MV-4-11 (cell line): ENCODE data around the gene YPEL3.

ENCODE experiments used
- DNase-seq: peaks from one replicate; lab custom pipeline; 2025; lab: John Stamatoyannopoulos, UW

Gene YPEL3

GRCh38 chr16:30090610-30091331, 5.2 kb downstream of the YPEL3 start:
- DNase-seq, result no peak

DNA sequence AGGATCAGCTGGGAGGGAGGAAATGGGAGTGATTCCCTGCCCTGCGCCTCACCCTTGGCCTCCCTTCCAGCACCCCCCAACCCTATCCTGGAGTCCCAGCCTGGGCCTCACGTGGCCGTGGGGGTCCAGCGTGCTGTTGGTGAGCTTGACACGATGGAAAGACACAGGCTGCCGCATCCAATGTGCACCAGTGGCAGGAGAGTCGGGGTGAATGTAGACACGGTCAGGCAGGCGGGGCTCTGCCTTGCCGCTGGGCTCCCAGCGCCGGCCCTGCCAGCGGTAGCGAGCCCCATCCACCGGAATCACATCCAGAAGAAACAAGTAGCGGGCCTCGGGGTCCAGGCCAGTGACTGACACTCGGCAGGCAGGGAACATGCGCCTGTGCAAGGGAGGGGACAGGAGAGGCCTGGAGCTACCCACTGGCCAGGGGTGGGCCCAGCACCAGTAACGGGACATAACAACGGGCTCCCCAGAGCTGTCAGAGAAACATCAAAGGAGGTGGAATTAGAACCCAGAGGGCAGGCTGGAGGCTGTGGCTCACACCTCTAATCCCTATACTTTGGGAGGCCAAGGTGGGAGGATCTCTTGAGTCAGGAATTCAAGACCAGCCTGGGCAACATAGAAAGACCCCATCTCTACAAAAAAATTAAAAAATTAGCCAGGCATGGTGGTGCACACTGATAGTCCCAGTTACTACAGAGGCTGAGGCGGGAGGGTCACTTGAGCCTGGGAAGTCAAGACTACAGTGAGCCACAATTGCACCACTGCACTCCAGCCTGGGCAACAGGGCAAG, 7.0 kb downstream of the YPEL3 start:
- no peak for DNase-seq

GRCh38 chr16:30088237-30088831, 7.7 kb downstream of the YPEL3 start:
- DNase-seq, result no peak

DNA sequence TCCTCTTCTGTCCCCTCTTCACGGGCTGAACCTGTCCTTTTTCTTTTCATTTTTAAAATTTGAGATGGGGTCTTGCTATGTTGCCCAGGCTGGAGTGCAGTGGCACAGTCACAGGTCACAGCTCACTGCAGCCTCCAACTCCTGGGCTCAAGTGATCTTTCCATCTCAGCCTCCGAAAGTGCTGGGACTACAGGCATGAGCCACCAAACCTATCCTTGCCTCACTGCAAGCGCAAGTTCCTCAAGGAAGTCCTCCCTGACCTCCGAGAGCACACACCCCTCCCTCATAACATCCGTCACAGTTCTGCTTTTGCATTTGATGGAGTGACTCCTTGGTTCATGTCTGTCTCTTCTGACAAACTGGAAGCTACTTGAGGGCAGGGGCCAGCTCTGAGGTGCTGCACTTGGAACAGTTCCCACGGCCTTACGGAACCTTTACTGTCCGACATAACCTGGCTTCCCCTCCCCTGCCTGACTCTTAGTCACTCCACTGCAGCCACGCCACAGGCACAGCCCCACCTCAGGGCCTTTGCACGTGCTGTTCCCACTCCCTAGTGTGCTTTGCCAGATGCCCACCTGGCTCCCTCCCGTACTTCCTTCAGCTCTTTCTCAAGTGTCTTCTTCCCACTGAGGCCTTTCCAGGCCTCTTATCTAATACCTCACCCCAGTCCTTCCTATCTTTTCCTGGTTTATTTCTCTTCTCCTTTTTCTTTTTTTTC, 8.7 kb downstream of the YPEL3 start:
- DNase-seq, result peak; percentile 83

DNA sequence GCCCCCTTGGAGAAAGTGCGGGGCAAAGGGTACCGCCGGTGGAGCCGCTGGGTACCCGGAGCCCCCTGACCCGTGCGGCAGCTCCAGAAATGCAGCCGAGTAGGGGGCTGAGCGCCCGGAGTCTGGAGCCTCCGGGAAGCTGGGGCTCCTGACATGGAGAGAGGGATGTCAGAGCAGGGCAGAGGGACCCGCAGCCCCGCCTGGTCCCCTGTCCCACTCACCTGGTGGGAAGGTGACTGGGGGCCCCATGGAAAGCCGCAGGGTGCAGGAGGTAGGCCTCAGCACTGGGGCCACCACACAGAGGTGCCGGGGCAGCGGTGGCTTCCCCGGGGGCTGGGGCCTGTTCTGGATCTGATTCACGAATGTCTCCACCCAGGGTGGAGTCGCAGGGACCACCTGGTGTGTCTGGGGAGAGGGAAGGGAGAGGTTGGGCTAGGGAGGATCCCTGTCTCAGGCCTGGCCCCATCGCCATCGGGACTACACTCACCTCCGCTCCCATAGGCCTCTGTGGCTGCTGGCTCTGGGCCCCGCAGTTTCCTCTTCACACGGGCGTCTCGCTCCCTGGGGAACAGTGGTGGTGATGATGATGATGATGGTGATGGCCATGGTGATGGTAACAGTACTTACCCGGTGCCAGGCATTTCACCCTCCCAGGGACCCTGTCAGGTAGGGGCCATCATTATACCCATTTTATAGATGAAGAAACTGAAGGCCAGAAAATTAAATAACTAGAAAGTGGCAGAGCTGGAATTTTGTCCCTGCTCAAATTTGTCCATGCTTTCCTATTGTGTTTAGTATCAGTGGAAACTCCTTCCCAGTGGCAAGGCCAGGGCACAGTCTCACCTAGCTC, 9.5 kb downstream of the YPEL3 start:
- no peak for DNase-seq

GRCh38 chr16:30085820-30086219, 10.2 kb downstream of the YPEL3 start:
- DNase-seq, result no peak

DNA sequence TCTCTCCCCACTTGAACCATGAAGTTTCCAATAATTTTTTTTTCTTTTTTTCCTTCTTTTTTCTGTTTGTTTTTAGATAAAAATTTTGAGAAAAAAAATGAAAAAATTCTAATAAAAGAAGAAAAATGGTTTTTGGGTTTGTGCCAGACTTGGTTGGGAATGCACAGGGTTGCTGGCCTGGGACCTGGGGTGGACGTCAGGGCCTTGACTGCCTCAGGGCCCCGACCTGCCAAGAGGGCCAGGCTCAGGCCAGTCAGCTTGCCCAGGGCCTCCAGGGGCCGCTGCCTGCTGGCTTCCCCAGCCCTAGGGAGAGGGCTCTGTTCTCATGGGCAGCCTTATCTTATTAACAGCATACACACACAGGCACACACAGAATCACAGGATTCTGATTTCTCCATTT, 10.8 kb downstream of the YPEL3 start:
- DNase-seq, result no peak

GRCh38 chr16:30084816-30085159, 11.2 kb downstream of the YPEL3 start:
- DNase-seq, result no peak

- no peak for DNase-seq
These were observed 11.8 kb downstream of the YPEL3 start for GRCh38 chr16:30084096-30084815.

DNA sequence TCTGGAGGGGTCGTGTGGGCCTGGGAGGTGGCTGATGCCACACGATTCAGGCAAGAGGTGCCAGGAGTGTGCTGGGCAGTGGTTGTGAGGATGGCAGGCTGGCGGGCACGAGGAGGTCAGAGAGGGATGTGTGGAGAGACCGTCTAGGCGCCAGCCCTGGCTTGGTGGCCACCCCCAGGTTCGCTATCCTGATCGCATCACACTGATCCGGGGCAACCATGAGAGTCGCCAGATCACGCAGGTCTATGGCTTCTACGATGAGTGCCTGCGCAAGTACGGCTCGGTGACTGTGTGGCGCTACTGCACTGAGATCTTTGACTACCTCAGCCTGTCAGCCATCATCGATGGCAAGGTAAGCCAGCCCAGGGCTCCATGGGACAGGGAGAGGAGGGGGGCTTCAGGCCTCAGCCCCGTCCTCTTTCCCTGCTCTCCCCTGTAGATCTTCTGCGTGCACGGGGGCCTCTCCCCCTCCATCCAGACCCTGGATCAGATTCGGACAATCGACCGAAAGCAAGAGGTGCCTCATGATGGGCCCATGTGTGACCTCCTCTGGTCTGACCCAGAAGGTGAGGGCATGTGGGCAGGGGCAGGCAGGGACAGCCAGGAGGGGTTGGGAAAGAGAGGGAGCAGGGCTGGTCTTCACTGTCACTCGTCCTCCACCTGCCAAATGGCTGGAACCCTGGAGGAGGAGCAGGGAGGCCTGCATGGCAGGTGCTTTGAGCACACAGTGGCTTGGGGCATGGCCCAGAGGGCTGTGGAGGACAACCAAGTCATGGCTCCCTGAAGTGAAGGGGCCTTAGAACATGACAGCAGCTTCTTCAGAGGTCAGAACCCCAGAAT, 12.6 kb downstream of the YPEL3 start:
- DNase-seq, result no peak

DNA sequence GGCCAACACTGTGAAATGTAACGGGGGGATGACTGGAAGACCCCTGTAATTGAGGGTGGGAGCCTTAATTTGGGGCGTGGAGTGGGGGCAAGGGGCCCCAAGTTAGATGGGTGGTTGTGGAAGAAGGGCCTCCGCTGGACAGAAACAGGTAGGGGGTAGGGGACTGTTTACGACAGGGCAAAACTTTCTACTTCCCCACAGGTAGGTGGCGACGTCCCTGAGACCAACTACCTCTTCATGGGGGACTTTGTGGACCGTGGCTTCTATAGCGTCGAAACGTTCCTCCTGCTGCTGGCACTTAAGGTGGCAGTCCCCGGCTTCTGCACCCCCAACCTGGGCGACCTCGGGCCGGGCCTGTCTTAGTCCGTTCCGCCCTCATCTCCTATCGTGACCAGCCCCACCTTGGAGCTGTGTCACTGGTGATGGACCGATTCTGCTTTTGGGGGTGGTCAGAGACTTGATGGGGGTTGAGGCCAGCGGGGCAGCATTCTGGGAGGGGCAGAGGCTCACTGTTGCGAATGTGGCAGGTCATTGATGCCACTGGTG, 13.4 kb downstream of the YPEL3 start:
- DNase-seq, result no peak

DNA sequence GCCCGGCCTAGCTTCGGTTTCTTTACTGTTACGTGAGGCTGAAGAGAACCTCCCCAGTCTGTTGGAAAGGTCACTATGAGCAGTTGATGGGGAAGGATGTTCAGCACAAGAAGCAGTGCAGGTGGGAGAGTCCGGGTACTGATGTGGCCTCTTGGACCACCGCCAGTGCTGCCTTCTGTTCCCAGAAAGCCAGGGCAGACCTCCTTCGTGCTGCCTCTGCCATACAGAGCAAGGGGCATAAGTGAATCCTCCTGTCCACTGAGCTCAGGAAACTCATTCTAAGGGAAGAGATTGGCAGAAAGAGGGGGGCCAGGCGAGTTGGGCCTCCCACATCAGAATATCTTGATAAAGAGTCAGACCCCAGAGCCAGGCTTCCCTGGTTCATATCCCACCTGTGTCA, 16.5 kb downstream of the YPEL3 start:
- DNase-seq, result no peak

DNA sequence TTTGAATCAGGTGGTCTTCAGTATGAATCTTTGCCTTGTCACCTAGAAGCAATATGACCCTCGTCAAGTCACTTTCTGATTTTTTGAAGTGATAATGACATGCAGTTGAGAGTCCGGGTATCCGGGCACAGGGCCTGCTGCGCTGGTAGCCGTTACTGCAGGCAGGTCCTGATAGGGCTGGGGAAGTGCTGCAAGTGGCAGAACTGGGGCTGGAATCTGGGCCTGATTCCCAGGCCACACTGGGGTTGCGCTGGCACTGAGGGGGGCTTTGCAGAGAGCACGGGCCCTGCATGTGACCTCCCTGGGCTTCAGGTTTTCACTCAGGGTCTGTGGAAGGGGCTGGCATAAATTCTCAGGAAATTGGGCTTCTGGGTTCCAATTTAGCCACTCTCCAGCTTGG, 17.3 kb downstream of the YPEL3 start:
- DNase-seq, result no peak

GRCh38 chr16:30077656-30078055, 18.4 kb downstream of the YPEL3 start:
- DNase-seq, result no peak

DNA sequence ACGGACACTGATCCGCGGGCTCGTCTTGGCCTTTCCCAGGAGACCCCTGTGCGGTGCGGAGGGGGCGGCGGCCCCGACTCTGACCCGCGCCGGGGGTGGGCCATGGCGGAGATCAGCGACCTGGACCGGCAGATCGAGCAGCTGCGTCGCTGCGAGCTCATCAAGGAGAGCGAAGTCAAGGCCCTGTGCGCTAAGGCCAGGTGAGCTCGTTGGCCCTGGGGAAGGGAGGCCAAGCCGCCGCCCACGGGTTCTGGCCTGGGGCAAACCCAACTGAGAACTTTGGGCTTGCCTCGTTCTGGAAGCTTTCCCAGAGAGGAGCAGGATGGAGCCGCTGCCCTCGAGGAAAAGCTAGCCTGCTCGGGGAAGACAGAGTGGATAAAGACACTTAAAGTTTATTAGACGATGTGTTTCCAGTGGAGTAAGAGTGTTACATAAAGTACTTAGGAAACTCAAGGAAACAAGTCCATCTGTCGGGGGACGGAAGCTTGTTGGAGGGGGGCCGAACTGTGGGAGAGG, 19.7 kb downstream of the YPEL3 start:
- no peak for DNase-seq

DNA sequence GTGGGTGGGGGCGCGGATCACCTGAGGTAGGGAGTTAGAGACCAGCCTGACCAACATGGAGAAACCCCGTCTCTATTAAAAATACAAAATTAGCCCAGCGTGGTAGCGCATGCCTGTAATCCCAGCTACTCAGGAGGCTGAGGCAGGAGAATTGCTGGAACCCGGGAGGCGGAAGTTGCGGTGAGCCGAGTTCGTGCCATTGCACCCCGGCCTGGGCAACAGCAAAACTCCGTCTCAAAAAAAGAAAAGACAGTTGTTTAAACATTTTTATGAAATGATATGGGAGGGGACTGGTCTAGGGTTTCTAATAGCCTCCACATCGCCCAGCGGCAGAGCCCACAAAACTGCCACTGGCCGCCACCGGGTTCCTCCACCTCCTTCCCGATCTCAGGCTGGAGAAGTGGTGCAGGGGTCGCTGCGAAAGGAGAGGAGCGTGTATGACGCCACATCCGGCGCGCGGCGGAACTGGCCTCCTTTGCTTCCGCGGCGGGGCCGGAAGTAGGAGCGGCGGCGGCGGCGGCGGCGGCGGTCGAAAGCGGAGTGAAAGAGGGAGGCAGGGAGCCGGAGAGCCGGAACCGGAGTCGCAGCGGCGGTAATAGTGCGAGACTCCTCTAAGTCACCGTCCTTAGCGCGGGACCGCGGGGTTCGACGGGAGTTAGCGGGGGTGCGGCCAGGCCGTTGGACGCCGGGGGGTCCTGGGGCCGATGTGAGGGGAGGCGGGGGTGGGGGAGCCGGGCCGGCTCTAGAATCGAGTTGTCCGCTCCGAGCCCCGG, 20.3 kb downstream of the YPEL3 start, which contains the start of gene PPP4C:
TSS of gene PPP4C (plus strand) at position 492 of the 773 bp plus-strand sequence. CDS start 384 bp downstream, outside the sequence.
- peak; percentile 83 for DNase-seq

- no peak for DNase-seq
These were observed 25.5 kb downstream of the YPEL3 start for GRCh38 chr16:30070490-30070889.

GRCh38 chr16:30069611-30070462, 26.2 kb downstream of the YPEL3 start:
- no peak for DNase-seq
